ENCODE data around the gene TTYH2.
"Not testable (repeated sequence)": the region's sequence is repeated elsewhere in the genome, so short reads cannot be mapped to it uniquely, and the experiment has no call there.

DNA sequence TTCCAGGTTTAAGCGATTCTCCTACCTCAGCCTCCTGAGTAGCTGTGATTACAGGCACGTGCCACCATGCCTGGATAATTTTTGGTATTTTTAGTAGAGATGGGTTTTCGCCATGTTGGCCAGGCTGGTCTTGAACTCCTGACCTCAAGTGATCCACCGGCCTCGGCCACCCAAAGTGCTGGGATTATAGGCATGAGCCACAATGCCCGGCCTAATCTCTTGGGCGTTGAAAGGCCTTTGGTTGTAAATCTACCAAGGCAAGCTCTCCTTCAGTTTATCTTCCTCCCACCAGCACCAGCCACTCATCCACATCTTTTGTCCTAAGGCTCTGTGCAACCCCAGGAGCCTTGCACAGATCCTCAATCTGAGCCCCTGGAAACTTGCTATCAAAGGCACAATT lies 66.2 kb downstream of the TTYH2 start:
- not testable (repeated sequence) for TF ChIP-seq POLR2A (IDR thresholded peaks at IDR 0.05)
- TF ChIP-seq, protein P1, sequence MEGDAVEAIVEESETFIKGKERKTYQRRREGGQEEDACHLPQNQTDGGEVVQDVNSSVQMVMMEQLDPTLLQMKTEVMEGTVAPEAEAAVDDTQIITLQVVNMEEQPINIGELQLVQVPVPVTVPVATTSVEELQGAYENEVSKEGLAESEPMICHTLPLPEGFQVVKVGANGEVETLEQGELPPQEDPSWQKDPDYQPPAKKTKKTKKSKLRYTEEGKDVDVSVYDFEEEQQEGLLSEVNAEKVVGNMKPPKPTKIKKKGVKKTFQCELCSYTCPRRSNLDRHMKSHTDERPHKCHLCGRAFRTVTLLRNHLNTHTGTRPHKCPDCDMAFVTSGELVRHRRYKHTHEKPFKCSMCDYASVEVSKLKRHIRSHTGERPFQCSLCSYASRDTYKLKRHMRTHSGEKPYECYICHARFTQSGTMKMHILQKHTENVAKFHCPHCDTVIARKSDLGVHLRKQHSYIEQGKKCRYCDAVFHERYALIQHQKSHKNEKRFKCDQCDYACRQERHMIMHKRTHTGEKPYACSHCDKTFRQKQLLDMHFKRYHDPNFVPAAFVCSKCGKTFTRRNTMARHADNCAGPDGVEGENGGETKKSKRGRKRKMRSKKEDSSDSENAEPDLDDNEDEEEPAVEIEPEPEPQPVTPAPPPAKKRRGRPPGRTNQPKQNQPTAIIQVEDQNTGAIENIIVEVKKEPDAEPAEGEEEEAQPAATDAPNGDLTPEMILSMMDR (IDR thresholded peaks at IDR 0.05), result not testable (repeated sequence)

Measured in sigmoid colon (tissue), 3 donors.